ENCODE data around the gene CLCN7. TPM values are rescaled to one million over a fixed set of nuclear protein-coding genes. Genes with fewer than 3 reads are reported as not detected.

The CLCN7 gene
- total RNA-seq, 1 experiment from 2014 or later: 64.0 TPM

GRCh38 chr16:1470481-1471251 is 4.2 kb downstream of the CLCN7 start:
- intact Hi-C loops (cut with micrococcal nuclease): no loop called here
- Histone ChIP-seq H3K9me3 (ENCODE audit: control insufficient read depth in 1 of 2, insufficient read depth in 1 of 2, low read depth in 1 of 2, low read length in 2 of 2) (no peaks in the 10 kb centered on the region), H3K9me2 (ENCODE audit: insufficient read depth) (no peaks in the 10 kb centered on the region), H3K9ac (ENCODE audit: low read length) (0 out of 2 replicates have a peak overlapping the region, but pooled peaks have one; percentile 7), H3K27me3 (ENCODE audit: insufficient read depth, low read length) (no peaks in the 10 kb centered on the region), H3K4me3 (replicated peaks in 1 of 2; ENCODE audit: low read depth in 1 of 2, low read length in 2 of 2) (peak overlapping the region in 1 of 2 experiments; percentile 34; a peak in 2 of 4 replicates), H3K27ac (ENCODE audit: low read depth, low read length) (peak overlapping the region; percentile 46; the same call in 1 of the 2 replicates), H3K36me3 (ENCODE audit: control insufficient read depth in 1 of 2, insufficient read depth in 2 of 2, low read length in 2 of 2) (no peaks in the 10 kb centered on the region), H3K79me2 (ENCODE audit: insufficient read depth, low read length) (peaks cover 58% of the 10 kb centered on the region), H3K4me1 (ENCODE audit: control insufficient read depth in 1 of 2, insufficient read depth in 2 of 2, low read length in 2 of 2) (peaks cover 20 to 41% of the 10 kb centered on the region in 2 experiments; a peak in 3 of 4 replicates), H3K4me2 (ENCODE audit: low read length) (peak overlapping the region; percentile 67), H2AFZ (ENCODE audit: low read depth, low read length, poor library complexity, severe bottlenecking) (no peak overlapping the region), H4K20me1 (ENCODE audit: insufficient read depth) (no peaks in the 10 kb centered on the region)
- no TSS peak for BruUV-seq (replicated peaks)
- POLR2A ChIA-PET: no interaction called here
- RAD21 ChIA-PET (ENCODE audit: low non-redundant PET in 1 of 2, low total read pairs in 2 of 2, uncharacterized antibody in 2 of 2, unreplicated experiment in 2 of 2): no interaction called here
- no peak for DNase-seq (ENCODE audit: low read depth, low spot score)
- CTCF ChIA-PET: no interaction called here
- TF ChIP-seq EGR1 (IDR thresholded peaks at IDR 0.05; ENCODE audit: low read depth) (peak; percentile 65; the same call in 1 of the 2 replicates), YY1 (IDR thresholded peaks at IDR 0.05; ENCODE audit: extremely low read depth, insufficient replicate concordance, low read depth, low read length) (no peak)
- no peak for ATAC-seq

GRCh38 chr16:1469693-1470201 is 5.1 kb downstream of the CLCN7 start:
- POLR2A ChIA-PET: no interaction called here
- Histone ChIP-seq H3K4me1 (ENCODE audit: control insufficient read depth in 1 of 2, insufficient read depth in 2 of 2, low read length in 2 of 2) (peaks cover 20 to 34% of the 10 kb centered on the region in 2 experiments; a peak in 3 of 4 replicates), H3K9me3 (ENCODE audit: control insufficient read depth in 1 of 2, insufficient read depth in 1 of 2, low read depth in 1 of 2, low read length in 2 of 2) (no peaks in the 10 kb centered on the region), H3K4me3 (replicated peaks in 1 of 2; ENCODE audit: low read depth in 1 of 2, low read length in 2 of 2) (no peak overlapping the region), H3K4me2 (ENCODE audit: low read length) (no peak overlapping the region), H3K79me2 (ENCODE audit: insufficient read depth, low read length) (peaks cover 58% of the 10 kb centered on the region), H3K27me3 (ENCODE audit: insufficient read depth, low read length) (no peaks in the 10 kb centered on the region), H3K36me3 (ENCODE audit: control insufficient read depth in 1 of 2, insufficient read depth in 2 of 2, low read length in 2 of 2) (no peaks in the 10 kb centered on the region), H2AFZ (ENCODE audit: low read depth, low read length, poor library complexity, severe bottlenecking) (no peak overlapping the region), H3K9me2 (ENCODE audit: insufficient read depth) (no peaks in the 10 kb centered on the region), H3K27ac (ENCODE audit: low read depth, low read length) (no peak overlapping the region; the same call in 1 of the 2 replicates), H3K9ac (ENCODE audit: low read length) (no peak overlapping the region), H4K20me1 (ENCODE audit: insufficient read depth) (no peaks in the 10 kb centered on the region)
- RAD21 ChIA-PET (ENCODE audit: low non-redundant PET in 1 of 2, low total read pairs in 2 of 2, uncharacterized antibody in 2 of 2, unreplicated experiment in 2 of 2): no interaction called here
- intact Hi-C loops (cut with micrococcal nuclease): no loop called here
- no peak for DNase-seq (ENCODE audit: low read depth, low spot score)
- BruUV-seq (replicated peaks): no TSS peak
- no peak for ATAC-seq
- CTCF ChIA-PET: no interaction called here
- no peak for TF ChIP-seq ATF3 (IDR thresholded peaks at IDR 0.05)
- TF ChIP-seq ZBTB33 (IDR thresholded peaks at IDR 0.05; ENCODE audit: extremely low read depth, insufficient replicate concordance, low read length): no peak
- no peak for TF ChIP-seq SRF (IDR thresholded peaks at IDR 0.05; ENCODE audit: low read depth)
- no peak for TF ChIP-seq JUND (IDR thresholded peaks at IDR 0.05)
- no peak for TF ChIP-seq POLR2AphosphoS5 (IDR thresholded peaks at IDR 0.05; ENCODE audit: low read depth, low read length)
- no peak for TF ChIP-seq FOSL1 (IDR thresholded peaks at IDR 0.05; ENCODE audit: low read depth)
- TF ChIP-seq EZH2phosphoT487 (IDR thresholded peaks at IDR 0.05; ENCODE audit: borderline replicate concordance): no peak
- TF ChIP-seq CBX3 (IDR thresholded peaks at IDR 0.05; ENCODE audit: low read depth): no peak
- TF ChIP-seq EZH2 (IDR thresholded peaks at IDR 0.05): no peak
- TF ChIP-seq ZFX (IDR thresholded peaks at IDR 0.05): no peak
- no peak for TF ChIP-seq ELF1 (IDR thresholded peaks at IDR 0.05; ENCODE audit: borderline replicate concordance, low read depth)
- TF ChIP-seq ZNF274 (IDR thresholded peaks at IDR 0.05; ENCODE audit: low read depth, low read length): no peak
- no peak for TF ChIP-seq EGR1 (IDR thresholded peaks at IDR 0.05; ENCODE audit: low read depth)
- no peak for TF ChIP-seq CEBPB (IDR thresholded peaks at IDR 0.05; ENCODE audit: low read depth)
- TF ChIP-seq CTCF (IDR thresholded peaks at IDR 0.05 in 2 of 3, conservative IDR thresholded peaks at IDR 0.05 in 1 of 3; ENCODE audit: borderline replicate concordance in 1 of 3, insufficient read depth in 1 of 3, low read depth in 2 of 3, low read length in 2 of 3): no peak
